Posterior cingulate gyrus (tissue), 11 donors: ENCODE results near the gene ITPR2.
"Not testable (repeated sequence)": the region's sequence is repeated elsewhere in the genome, so short reads cannot be mapped to it uniquely, and the experiment has no call there.

Source experiments
- DNase-seq, 10 donors: peaks; one replicate each; pipeline versions ENCODE4 v3.0.0 to v3.0.0-alpha.2; 2020 to 2021; ENCODE audit warnings: mixed read lengths in 3 of 10
- intact Hi-C: fragments of 100-400 bp; cut with DNase I; formaldehyde crosslinking; loops from one replicate; pipeline ENCODE4 v1.15.1; 2023

The ITPR2 gene

GRCh38 chr12:26548227-26548626, 284.8 kb downstream of the ITPR2 start:
- DNase-seq: no peak
- intact Hi-C loops: no loop called here

DNA sequence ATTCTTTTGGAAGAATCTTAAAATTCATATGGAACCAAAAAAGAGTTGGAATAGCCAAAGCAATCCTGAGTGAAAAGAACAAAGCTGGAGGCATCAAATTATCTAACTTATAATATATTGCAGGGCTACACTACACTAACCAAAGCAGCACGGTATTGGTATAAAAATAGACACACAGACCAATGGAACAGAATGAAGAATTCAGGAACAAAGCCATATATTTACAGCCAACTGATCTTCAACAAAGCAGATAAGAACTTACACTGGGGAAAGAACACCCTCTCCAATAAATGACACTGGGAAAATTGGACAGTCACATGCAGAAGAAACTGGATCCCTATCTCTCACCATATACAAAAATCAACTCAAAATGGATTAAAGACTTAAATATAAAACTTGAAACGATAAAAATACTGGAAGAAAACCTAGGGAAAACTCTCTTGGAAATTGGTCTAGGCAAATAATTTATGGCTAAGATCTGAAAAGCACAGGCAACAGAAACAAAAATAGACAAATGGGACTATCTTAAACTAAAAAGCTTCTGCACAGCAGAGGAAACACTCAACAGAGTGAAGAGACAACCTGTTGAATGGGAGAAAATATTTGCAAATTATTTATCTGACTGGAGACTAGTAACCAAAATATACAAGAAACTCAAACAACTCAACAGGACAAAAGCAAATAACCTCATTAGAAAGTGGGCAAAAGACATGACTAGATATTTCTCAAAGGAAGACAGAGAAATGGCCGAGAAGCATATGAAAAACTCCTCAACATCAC, 286.3 kb downstream of the ITPR2 start:
- DNase-seq: no peak
- intact Hi-C loops: no loop called here

DNA sequence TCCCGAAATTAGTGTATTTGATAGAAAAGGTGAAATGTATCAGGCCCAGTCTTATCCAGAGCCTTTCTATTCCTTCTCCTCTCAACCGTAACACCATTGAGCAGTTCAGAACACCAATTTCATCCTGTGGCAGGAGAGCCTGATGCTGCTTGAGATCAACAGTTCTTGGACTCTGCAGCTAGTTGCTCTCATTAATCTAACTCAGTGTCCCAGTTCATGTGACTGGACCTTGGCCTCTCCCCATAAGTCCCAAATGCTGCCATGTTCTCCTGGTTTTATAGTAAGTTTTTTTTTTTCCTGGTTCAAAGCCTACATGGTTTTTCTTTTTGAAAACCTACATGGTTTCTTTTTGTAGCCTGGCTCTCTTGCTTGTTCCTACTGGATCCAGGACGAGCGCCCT, 293.9 kb downstream of the ITPR2 start:
- no peak for DNase-seq
- intact Hi-C loops: no loop called here

DNA sequence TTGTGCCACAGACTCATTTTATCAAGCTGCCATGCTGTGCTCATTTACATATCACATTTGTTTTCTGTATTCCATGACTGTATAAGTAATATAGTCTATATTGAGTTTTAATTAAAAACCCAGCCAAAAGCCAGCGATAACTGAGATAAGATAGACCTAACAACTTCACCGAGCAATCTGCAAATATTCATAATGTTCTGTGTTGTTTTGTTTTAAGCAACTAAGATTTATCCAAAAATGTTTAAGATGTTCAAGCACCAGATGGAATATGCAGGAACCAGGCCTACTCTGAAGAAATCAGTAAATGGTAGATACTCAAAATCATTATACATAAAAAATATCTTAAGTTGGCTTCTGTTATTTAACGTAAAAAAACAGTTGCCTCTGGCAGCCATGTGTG, 295.3 kb downstream of the ITPR2 start:
- DNase-seq: no peak
- intact Hi-C loops: no loop called here

GRCh38 chr12:26537126-26537525, 295.9 kb downstream of the ITPR2 start:
- DNase-seq: no peak
- intact Hi-C loops: no loop called here

DNA sequence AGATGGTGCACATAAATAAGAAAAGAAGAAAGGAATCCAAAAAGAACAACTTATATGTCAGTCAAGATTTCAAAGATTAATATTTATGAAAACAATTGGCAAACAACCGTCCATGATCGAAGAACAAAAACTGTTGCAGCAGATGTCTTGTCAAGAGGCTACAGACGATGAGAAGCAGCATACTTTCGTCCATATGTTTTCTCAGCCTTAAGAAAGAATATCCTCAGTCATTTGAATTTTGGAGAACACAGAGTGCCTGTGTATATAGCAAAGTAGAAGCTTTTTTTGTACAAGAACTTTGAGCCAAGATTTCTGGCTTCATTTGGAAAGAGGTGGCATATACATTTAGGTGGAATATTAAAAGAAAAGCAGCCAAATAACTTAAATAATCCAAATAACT, 297.2 kb downstream of the ITPR2 start:
- intact Hi-C loops: no loop called here
- no peak for DNase-seq

DNA sequence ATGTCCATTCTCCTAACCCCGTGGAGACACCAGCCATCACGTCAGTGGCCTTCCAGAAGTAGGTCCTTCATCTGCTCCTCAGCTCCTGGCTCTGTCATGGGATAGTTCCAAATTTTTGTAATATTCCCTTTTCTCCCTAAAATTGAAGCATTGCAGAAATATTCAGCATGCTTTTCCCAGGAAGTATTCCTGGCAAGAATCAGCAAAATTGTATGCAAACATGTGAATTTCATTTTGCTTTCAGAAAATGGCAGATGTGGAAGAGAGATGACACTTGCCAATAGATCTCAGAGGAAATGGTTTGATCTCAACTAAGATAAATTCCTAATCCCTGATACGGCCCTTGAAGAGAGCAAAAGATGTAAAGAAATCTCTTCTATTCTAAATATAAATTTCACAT, 298.9 kb downstream of the ITPR2 start:
- intact Hi-C loops: no loop called here

DNA sequence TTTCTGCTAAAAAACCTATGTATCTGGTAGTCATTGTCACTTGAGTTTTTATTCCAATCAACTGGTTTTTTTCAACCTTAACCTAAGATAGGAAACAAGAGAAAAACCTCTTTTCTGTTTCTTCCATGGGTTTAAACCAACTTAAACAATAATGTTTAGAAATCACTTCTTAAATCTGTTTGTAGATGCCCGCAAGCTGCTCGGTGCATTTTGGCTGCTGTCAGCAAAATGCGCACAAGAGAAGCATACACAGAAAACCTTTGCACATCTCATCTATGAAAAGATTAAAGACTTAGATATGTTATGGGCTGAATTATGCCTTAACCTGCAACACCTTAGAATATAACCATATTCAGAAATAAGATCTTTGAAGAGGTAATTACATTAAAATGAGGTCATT, 299.8 kb downstream of the ITPR2 start:
- DNase-seq: no peak
- intact Hi-C loops: no loop called here

More for the DNA sequence above, 298.9 kb downstream of the ITPR2 start:
- DNase-seq: no peak

GRCh38 chr12:26530461-26530860, 302.5 kb downstream of the ITPR2 start:
- intact Hi-C loops: no loop called here

GRCh38 chr12:26528943-26529342, 304.1 kb downstream of the ITPR2 start:
- DNase-seq: no peak
- intact Hi-C loops: loop anchor here (10.0 kb wide), 1 partner anchor 86 kb away; no protein-coding TSS in a partner anchor

More at GRCh38 chr12:26530461-26530860, 302.5 kb downstream of the ITPR2 start:
- DNase-seq: no peak

GRCh38 chr12:26527682-26528081, 305.3 kb downstream of the ITPR2 start:
- intact Hi-C loops: loop anchor here (10.0 kb wide), 1 partner anchor 87 kb away; no protein-coding TSS in a partner anchor

GRCh38 chr12:26524862-26525465, 308.0 kb downstream of the ITPR2 start:
- no peak for DNase-seq

More at GRCh38 chr12:26527682-26528081, 305.3 kb downstream of the ITPR2 start:
- DNase-seq: no peak

DNA sequence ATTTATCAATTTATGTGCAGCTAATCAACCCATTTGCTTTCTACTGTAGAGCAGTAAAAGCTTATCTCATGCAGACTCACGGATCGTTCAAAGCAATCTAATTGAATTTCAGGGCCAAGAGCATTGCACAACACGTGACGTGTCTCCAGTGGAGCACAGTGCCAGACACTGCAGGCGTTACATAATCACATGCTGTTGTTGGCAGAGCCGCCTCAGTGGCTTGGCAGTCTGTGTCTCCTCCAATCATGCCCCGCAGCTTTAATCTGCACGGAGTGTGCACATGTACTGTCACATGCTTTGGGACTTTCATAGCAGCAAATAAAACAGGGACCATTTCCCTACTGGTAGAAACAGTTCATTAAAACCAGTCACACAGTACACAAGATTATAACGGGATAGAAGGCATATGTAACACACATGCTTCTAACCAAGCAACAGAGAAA, 309.3 kb downstream of the ITPR2 start:
- DNase-seq: peak; percentile 80 to 97 (median 84)

More at GRCh38 chr12:26524862-26525465, 308.0 kb downstream of the ITPR2 start:
- intact Hi-C loops: loop anchor here (10.0 kb wide), 1 partner anchor 90 kb away; no protein-coding TSS in a partner anchor

DNA sequence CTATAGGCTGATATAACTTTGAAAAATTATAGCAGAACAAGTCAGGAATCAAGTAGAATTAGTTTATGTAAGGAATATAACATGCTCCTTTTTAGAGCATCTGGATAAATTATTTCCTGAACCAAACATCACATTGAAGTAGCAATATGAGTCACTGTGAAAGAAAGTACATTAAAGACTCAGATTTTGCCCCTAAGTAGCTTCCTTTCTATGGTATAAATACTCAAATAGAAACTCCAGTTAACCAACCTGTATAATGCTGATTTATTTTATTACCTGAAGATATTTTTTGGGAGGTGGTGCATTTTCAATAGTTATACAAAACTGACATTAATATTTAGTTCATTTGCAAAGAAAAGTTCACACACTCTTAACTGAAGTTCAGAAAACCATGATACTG, 312.1 kb downstream of the ITPR2 start:
- DNase-seq: no peak
- intact Hi-C loops: loop anchor here (10.0 kb wide), 1 partner anchor 94 kb away; no protein-coding TSS in a partner anchor

More for the DNA sequence above, 309.3 kb downstream of the ITPR2 start:
- intact Hi-C loops: loop anchor here (10.0 kb wide), 1 partner anchor 91 kb away; no protein-coding TSS in a partner anchor

GRCh38 chr12:26520109-26520508, 312.9 kb downstream of the ITPR2 start:
- DNase-seq: no peak
- intact Hi-C loops: loop anchor here (10.0 kb wide), 1 partner anchor 95 kb away; no protein-coding TSS in a partner anchor

DNA sequence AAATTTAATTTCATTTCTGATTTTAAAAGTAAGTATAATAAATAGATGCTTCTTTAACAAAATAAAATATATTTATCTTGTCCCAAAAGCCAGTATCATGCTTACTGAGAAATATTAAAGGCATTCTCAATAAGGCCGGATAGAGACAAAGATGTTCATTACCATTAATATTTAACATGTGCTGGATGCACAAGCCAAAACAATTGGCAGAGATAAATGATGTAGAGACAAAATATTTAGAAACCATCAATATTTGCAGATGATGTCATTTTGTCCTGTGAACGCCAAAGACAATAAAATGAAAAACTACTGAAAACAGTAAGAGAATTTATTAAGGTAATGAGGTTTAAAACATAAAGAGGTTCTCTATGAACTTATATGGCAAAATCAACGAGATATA, 313.5 kb downstream of the ITPR2 start:
- no peak for DNase-seq
- intact Hi-C loops: loop anchor here (10.0 kb wide), 1 partner anchor 405 kb away; no protein-coding TSS in a partner anchor

GRCh38 chr12:26517320-26517719, 315.7 kb downstream of the ITPR2 start:
- not testable (repeated sequence) for DNase-seq
- intact Hi-C loops: loop anchor here (10.0 kb wide), 1 partner anchor 403 kb away; no protein-coding TSS in a partner anchor

DNA sequence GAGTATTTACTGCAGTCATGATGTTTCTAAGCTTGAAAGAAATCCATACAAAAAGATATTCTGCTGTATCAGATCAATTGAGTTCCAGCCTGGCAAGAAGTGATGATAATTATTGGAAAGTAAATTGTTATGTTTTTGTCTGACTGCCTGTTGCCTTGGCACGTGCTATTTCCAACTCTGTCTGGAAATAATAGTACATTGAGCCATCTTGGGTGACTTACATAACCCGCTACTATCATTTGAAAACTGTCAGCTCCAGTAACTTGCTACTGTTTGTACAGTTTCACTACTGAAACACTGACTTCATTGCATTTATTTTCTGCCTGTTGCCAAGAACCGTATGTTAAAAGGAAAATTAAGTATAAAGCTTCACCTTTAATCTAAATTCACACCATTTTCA, 318.6 kb downstream of the ITPR2 start:
- DNase-seq: no peak
- intact Hi-C loops: loop anchor here (10.0 kb wide), 1 partner anchor 400 kb away; no protein-coding TSS in a partner anchor

DNA sequence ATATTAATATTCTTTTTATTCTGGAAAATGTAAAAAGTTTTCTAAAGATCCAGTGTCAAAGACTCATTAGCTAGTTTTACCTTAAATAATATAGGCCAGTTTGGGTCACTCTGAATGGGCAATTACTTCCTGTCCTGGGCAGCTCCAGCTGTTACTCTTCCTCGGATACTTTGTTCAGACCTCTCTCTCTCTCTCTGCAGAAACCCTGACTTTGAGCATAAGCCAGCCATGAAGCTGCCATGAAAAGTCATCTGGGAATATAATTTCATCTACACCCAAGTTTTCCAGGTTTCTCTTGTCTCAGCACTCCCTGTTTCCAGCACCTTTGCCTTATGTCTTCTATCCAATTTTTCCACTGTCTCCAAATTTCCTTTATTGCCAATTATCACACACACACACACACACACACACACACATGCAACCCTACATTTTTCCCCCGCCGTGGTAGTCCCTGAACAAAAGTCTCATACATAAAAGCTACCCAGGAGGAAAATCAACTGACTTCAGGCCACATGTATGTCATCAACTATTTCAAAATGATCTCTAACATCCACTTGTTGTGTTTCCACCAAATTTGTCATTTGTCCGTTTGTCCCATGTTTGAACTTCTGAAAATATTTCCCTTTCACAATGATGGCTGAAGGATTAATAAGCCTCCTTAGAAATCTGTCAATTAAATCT, 319.5 kb downstream of the ITPR2 start:
- intact Hi-C loops: loop anchor here (10.0 kb wide), 1 partner anchor 399 kb away; no protein-coding TSS in a partner anchor
- no peak for DNase-seq

GRCh38 chr12:26512213-26512612, 320.8 kb downstream of the ITPR2 start:
- intact Hi-C loops: loop anchor here (10.0 kb wide), 1 partner anchor 397 kb away; no protein-coding TSS in a partner anchor
- DNase-seq: no peak

- intact Hi-C loops: loop anchor here (10.0 kb wide), 1 partner anchor 396 kb away; no protein-coding TSS in a partner anchor
- DNase-seq: no peak
These were observed 322.7 kb downstream of the ITPR2 start for GRCh38 chr12:26510354-26510674.
